ENCODE data around the gene OR1A2.
"Not testable (repeated sequence)": the region's sequence is repeated elsewhere in the genome, so short reads cannot be mapped to it uniquely, and the experiment has no call there.

DNA sequence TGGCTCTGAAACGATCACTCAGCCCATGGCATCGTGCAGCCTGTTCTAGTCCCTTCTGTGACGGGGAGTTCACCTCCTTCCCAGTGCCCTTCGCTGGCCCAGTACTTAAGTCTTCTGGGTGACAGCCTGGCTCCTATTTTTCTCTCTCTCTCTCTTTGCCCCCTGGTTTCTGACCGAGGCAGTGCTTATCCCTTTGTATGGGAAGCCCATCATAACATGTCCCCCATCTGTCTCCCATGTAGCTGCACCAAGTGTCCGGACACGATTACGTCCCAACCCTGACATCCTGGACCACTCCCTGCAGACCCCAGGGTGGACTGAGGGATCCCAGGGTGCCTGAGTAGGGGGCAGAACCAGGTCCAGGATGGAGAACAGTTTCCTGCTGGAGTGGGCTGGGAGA is 35.0 kb downstream of the OR1A2 start:
- TF ChIP-seq, protein P1, sequence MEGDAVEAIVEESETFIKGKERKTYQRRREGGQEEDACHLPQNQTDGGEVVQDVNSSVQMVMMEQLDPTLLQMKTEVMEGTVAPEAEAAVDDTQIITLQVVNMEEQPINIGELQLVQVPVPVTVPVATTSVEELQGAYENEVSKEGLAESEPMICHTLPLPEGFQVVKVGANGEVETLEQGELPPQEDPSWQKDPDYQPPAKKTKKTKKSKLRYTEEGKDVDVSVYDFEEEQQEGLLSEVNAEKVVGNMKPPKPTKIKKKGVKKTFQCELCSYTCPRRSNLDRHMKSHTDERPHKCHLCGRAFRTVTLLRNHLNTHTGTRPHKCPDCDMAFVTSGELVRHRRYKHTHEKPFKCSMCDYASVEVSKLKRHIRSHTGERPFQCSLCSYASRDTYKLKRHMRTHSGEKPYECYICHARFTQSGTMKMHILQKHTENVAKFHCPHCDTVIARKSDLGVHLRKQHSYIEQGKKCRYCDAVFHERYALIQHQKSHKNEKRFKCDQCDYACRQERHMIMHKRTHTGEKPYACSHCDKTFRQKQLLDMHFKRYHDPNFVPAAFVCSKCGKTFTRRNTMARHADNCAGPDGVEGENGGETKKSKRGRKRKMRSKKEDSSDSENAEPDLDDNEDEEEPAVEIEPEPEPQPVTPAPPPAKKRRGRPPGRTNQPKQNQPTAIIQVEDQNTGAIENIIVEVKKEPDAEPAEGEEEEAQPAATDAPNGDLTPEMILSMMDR (conservative IDR thresholded peaks at IDR 0.05; ENCODE audit: low read depth in 2 of 2), result not testable (repeated sequence)
- TF ChIP-seq POLR2AphosphoS5 (IDR thresholded peaks at IDR 0.05; ENCODE audit: low read depth), result not testable (repeated sequence)
